NCI-H345 treated with DMSO at 0.1 percent for 48 hours (cell line): ENCODE measurements around the gene KRT3.
"Not testable (repeated sequence)": the region's sequence is repeated elsewhere in the genome, so short reads cannot be mapped to it uniquely, and the experiment has no call there.

Experiments used
- DNase-seq: peaks from one replicate; lab custom pipeline; 2025; ENCODE audit not compliant: unreplicated experiment; lab: John Stamatoyannopoulos, UW

KRT3 gene

DNA sequence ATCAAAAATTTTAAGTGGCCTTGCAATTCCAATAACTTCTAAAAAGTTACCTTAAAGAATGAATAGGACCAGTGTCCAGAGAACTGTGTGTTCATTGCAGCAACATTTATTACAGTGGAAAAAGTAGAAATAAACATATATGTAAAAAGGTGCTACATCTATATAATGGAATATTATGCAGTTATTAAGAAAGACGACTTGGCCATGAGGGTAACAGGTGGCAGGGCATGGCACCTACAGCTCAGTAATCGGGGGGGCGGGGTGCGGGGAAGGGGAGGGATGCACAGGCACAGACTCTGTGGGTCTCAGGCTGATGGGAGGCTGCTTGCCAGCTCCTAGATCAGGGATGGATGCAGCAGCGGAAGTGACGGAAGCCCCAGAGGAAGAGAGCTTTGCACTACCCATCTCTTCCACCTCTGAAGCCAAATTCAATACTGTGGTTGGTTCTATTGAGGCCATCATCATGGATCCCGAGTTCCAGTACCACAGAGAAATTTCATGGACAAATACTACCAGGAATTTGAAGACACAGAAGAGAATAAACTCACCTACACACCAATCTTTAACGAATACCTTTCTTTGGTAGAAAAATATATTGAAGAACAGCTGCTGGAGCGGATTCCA lies 32.8 kb downstream of the KRT3 start:
- no peak for DNase-seq

GRCh38 chr12:52761802-52762201 lies 34.1 kb downstream of the KRT3 start:
- DNase-seq = no peak

GRCh38 chr12:52761218-52761617 lies 34.7 kb downstream of the KRT3 start:
- not testable (repeated sequence) for DNase-seq

GRCh38 chr12:52760623-52761022 lies 35.3 kb downstream of the KRT3 start:
- no peak for DNase-seq

GRCh38 chr12:52759695-52760094 lies 36.2 kb downstream of the KRT3 start:
- DNase-seq = no peak

DNA sequence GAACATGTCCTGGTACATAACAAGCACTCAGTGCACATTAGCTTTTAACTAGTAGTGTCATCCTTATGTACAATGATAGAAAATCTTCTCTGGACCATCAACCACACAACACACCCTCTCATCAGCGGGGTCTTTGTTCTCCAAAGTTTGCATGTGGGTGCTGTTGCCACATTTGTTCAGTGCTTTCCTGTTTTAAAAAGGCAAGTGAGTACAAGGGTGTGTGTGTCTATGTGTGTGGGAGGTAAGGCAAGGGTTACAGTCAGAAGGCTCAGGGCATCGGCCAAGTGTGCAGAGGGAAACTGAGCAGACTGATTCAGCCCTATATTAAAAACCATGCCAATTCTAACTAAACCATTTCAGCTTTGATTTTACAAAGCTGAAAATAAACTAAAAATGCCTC lies 36.7 kb downstream of the KRT3 start:
- DNase-seq = no peak

- DNase-seq = no peak
Measured at GRCh38 chr12:52757449-52758176, 38.3 kb downstream of the KRT3 start.

- no peak for DNase-seq
Measured at GRCh38 chr12:52756281-52756960, 39.5 kb downstream of the KRT3 start.

GRCh38 chr12:52755533-52755932 lies 40.4 kb downstream of the KRT3 start:
- DNase-seq = no peak

DNA sequence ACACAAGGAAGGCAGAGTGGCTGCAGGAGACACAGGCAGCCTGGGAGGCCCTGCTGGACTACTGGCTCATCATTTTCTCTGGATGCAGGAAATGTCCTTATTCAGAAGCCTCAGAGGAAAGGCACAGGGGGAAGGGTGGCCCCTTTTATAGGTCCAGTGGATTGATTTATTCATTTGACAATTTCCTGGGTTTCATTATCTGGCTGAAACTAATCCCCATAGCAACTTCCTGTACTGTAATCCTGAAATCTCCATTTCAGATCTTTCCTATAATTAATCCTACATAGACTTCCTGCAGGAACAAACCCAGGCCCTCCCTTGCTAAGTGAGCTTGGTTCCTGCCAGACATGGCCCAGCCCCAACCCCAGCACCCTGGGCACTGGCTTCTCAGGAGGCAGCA lies 41.8 kb downstream of the KRT3 start:
- DNase-seq = no peak

DNA sequence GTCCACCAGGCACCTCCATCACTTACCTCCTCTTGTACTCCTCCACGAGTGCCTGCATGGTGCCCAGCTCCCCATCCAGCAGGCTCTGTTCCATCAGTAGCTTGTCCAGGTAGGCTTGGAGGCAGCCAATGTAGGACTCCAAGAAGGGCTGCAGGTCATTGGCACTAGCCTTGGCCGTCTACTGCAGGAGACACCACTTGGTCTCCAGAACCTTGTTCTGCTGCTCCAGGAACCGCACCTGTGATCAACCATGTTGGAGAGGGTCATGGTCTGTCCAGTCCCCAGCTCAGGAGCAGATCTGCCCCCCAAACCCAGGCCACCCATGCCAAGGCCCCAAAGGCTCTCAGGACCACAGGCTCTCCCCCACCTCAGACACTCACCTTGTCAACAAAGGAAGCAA lies 42.6 kb downstream of the KRT3 start:
- no peak for DNase-seq

GRCh38 chr12:52752516-52752915 lies 43.4 kb downstream of the KRT3 start:
- no peak for DNase-seq

DNA sequence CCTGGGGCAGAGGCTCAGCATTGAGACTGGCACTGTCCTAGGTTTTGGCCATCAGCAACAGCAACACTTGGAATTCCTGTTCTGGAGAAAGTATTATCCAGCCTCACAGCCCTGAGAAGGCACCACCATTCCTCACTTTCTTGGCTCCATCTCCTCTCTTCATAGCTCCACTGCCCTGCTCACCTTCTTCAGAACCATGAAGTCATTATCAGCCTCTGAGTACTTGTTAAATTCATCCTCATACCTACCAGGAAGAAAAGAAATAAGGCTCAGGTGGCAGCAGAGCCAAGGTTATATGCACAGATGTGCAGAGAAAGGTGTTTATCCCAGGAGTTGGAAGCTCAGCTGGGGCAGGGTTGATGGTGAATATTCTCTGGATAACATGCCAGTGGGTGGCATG lies 44.1 kb downstream of the KRT3 start:
- no peak for DNase-seq

- DNase-seq = not testable (repeated sequence)
Measured at GRCh38 chr12:52750532-52750931, 45.4 kb downstream of the KRT3 start.

DNA sequence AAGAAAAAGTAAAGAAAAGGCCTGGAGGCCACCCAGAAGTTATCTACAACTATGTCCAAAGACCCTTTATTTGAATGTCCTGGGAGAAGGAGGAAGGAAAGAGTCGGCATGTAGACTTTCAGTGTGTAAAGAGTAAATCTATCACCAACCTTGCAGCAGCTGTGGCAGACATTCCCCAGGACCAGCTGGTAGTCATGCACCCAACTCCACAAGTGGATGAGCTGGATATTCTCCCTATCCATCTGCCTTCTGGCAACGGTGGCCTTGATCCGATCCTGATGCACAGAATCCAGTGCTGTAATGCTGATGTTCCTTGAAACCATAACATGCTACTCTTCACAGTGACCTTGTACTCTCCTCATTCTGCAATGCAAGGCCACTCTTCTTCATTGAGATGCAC lies 46.1 kb downstream of the KRT3 start:
- DNase-seq = no peak

DNA sequence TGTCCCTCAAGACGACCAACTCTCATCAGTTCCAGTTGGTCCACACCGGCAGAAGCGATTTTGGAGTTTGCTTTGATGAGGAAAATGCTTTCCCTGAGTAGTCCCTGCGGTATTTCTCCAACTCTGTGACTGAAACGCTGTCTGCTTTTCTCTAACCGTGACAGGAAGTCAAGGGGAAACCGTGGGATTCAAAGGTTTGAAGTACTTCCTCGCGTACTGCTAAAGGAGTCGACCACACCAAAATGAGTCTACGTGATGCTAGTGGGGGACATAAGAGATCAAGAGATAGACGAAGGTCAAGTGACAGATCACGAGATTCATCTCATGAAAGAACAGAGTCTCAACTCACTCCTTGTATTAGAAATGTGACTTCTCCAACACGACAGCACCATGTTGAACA lies 47.3 kb downstream of the KRT3 start:
- DNase-seq = no peak

DNA sequence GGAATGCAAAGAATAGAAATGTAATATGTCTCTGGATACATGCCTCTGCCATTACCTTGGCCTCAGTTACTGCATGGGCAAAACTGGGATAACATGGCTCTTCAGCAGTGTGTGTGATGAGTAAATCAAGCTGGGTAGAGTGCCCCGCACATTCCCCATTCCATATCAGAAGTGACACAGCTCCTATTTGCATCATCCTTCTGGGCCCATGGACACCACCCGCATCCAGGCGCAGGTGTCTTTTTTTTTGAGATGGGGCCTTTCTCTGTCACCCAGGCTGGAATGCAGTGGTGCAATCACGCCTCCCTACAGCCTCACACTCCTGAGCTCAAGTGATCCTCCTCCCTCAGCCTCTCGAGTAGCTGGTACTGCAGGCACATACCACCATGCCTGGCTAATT lies 50.4 kb downstream of the KRT3 start:
- DNase-seq = no peak

GRCh38 chr12:52744493-52745156 lies 51.3 kb downstream of the KRT3 start:
- no peak for DNase-seq

GRCh38 chr12:52742822-52743457 lies 53.0 kb downstream of the KRT3 start:
- DNase-seq = no peak

DNA sequence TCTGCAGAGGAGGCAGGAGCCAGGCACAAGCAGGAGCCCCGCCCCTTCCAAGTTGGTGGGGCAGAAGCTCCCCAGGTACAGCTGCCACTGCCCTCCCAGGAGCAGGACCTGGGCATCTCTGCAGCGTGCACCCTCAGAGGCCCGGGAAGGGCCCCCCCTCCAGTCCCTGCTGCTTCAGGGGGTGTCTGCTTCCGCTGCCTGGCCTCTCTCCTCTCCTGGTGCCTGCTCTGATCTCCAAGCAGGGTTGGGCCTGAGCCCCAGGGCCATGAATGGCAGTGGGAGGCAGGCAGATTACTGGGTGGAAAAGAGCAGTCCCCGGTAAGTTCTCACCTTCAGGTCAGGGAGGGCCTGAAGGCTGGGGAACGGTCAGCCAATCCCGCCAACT lies 53.7 kb downstream of the KRT3 start:
- DNase-seq = no peak
